Measurements from ENCODE around the gene CCNA2. TPM values are rescaled to one million over a fixed set of nuclear protein-coding genes. Genes with fewer than 3 reads are reported as not detected.

The CCNA2 gene
- total and polyA plus RNA-seq, 7 donors = 0.06 to 0.46 (median 0.23) TPM

DNA sequence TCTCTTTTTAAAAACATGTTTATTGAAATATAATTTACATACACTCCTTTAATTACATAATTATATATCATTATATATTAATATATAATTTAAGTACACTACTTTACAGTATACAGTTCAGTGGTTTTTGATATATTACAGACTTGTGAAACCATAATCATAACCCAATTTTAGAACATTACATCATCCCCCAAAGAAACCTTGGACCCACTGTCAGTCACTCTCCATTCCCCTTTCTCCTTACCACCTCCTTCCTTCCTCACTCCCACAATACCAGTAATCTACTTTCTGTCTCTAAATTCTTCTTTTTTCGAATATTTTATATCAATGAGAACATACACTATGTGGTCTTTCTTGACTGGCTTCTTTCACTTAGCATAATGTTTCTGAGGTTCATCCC lies 40.5 kb downstream of the CCNA2 start:
- Histone ChIP-seq H3K36me3 (ENCODE audit: insufficient read depth in 1 of 2, low read depth in 1 of 2) (no peaks in the 10 kb centered on the region), H3K27me3 (ENCODE audit: insufficient read depth in 3 of 3, low read length in 2 of 3) (peaks cover 0 to 8% (median 5%) of the 10 kb centered on the region in 3 donors), H3K9me3 (peaks cover 7% of the 10 kb centered on the region), H3K4me1 (no peaks in the 10 kb centered on the region), H3K4me3 (no peak overlapping the region), H3K27ac (no peak overlapping the region)
- ATAC-seq (no peak), DNase-seq (no peak)
- TF ChIP-seq, protein P1, sequence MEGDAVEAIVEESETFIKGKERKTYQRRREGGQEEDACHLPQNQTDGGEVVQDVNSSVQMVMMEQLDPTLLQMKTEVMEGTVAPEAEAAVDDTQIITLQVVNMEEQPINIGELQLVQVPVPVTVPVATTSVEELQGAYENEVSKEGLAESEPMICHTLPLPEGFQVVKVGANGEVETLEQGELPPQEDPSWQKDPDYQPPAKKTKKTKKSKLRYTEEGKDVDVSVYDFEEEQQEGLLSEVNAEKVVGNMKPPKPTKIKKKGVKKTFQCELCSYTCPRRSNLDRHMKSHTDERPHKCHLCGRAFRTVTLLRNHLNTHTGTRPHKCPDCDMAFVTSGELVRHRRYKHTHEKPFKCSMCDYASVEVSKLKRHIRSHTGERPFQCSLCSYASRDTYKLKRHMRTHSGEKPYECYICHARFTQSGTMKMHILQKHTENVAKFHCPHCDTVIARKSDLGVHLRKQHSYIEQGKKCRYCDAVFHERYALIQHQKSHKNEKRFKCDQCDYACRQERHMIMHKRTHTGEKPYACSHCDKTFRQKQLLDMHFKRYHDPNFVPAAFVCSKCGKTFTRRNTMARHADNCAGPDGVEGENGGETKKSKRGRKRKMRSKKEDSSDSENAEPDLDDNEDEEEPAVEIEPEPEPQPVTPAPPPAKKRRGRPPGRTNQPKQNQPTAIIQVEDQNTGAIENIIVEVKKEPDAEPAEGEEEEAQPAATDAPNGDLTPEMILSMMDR (IDR thresholded peaks at IDR 0.05) = no peak
- intact Hi-C loops (cut with DNase I) = no loop called here
- WGBS, 3 donors = 83 to 87% (median 86%) methylated on average over 1 of the region's 1 CpG

DNA sequence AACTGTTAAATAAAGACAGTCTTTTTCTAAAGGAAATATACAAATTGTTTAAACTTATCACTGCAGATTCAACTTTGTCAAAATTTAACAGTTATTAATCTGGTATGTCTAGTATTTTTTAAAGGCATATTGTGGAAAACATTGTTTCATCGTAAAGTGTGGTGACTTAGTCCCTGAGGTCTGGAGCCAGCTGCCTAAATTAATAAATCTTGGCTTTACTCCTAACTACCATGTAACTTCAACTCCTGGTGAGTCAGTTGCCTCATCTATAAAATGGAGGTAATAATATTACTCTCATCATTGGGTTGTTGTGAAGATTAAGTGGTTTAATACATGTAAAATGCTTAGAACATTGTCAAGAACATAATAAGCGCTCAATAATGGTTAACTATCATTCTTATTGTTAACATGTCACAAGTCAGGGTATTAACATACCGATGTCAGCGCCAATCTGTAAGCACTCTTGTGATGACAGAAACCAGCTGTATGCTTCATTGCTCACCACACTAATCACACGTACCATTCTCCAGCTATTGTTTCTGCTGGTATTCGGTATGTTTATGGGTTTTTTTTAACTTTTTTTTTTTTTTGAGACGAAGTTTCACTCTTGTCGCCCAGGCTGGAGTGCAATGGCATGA lies 44.6 kb downstream of the CCNA2 start:
- WGBS, 3 donors = 34 to 44% (median 35%) methylated on average over 8 of the region's 8 CpGs
- Histone ChIP-seq H3K4me1 (no peaks in the 10 kb centered on the region), H3K9me3 (peaks cover 2% of the 10 kb centered on the region), H3K27me3 (ENCODE audit: insufficient read depth in 3 of 3, low read length in 2 of 3) (peaks cover 4 to 8% (median 4%) of the 10 kb centered on the region in 3 donors), H3K36me3 (ENCODE audit: insufficient read depth in 1 of 2, low read depth in 1 of 2) (no peaks in the 10 kb centered on the region), H3K4me3 (no peak overlapping the region), H3K27ac (no peak overlapping the region)
- TF ChIP-seq, protein P1 (IDR thresholded peaks at IDR 0.05) = no peak
- ATAC-seq (no peak), DNase-seq (no peak)
- intact Hi-C loops (cut with DNase I) = no loop called here

DNA sequence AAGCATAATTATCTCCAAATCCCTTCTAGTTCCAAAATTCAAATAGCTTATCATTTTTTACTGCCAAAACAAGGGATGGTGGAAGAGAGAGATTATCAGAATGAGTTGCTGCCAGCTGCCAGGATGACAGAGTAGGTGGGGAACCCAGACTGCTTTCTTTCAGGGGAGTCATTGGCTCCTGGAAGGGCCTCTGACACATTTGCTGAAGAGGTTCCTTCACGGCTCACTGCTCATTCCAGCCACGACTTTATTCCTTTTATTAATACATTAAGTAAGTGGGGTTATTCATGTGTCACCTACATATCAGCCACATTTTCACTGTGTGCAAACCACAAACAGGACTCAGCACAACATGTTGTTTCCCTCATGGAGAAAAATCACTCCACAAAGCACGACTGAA lies 46.1 kb downstream of the CCNA2 start:
- DNase-seq = no peak
- intact Hi-C loops (cut with DNase I) = no loop called here
- H3K9me3 ChIP-seq = no peaks in the 10 kb centered on the region
- whole genome bisulfite sequencing, 3 donors = 23 to 26% (median 25%) methylated on average over 3 of the region's 3 CpGs
- H3K27me3 ChIP-seq (ENCODE audit: insufficient read depth in 3 of 3, low read length in 2 of 3) = peaks cover 4 to 8% (median 4%) of the 10 kb centered on the region in 3 donors
- H3K4me3 ChIP-seq = no peak overlapping the region
- no peak overlapping the region for H3K27ac ChIP-seq
- TF ChIP-seq, protein P1 (IDR thresholded peaks at IDR 0.05) = no peak
- no peak for ATAC-seq
- H3K4me1 ChIP-seq = no peaks in the 10 kb centered on the region
- H3K36me3 ChIP-seq (ENCODE audit: insufficient read depth in 1 of 2, low read depth in 1 of 2) = no peaks in the 10 kb centered on the region

DNA sequence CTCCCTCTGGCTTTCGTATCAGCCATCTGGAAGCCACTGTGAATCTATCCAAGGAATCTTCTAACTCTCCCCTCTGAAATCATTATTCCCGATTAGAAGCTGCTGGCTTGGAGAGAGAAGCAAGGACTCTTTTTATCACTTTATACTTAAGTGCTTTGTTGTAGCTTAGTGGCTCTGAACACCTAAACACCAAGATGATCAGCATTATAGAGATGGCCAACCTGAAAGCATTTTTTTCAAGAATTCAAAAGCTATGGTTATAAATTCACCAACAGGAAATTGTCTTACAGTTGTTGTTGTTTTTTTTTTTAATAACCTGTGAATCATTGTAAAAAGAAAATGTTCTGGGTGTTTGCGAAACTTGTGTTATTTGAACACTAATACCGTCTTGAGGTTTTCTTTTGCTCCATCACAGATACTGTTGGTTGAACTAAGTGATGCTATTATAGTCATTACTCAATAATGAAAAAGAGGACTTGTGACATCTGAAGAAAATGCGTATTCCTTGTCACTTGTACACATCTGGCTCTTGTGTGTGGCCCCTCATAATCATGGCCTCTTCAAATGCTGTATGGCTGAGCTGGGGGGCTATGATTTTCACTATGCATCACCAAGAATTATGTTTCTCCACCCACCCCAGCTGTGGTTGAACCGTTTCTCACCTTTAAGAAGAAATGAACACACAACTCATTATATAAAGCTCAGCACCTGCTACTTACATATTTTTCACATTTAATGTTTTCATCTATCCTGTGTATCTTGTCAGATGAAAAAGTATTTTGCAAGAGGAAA lies 46.9 kb downstream of the CCNA2 start:
- peaks cover 4 to 8% (median 4%) of the 10 kb centered on the region in 3 donors for H3K27me3 ChIP-seq (ENCODE audit: insufficient read depth in 3 of 3, low read length in 2 of 3)
- H3K9me3 ChIP-seq = no peaks in the 10 kb centered on the region
- no peaks in the 10 kb centered on the region for H3K36me3 ChIP-seq (ENCODE audit: insufficient read depth in 1 of 2, low read depth in 1 of 2)
- TF ChIP-seq, protein P1 (IDR thresholded peaks at IDR 0.05) = no peak
- ATAC-seq = no peak
- no peak overlapping the region for H3K27ac ChIP-seq
- no peak for DNase-seq
- H3K4me1 ChIP-seq = no peaks in the 10 kb centered on the region
- WGBS, 3 donors = 67 to 72% (median 68%) methylated on average over 6 of the region's 6 CpGs
- H3K4me3 ChIP-seq = no peak overlapping the region
- intact Hi-C loops (cut with DNase I) = no loop called here

Measured in psoas muscle (tissue), 8 donors.